Epithelial cell of proximal tubule (primary cell): Measurements from ENCODE around the gene SLAMF8. TPM values are rescaled to one million over a fixed set of nuclear protein-coding genes. Genes with fewer than 3 reads are reported as not detected.

Experiments used
- DNase-seq: peaks from one replicate; pipeline ENCODE4 v3.0.0-alpha.2; 2011; ENCODE audit warnings: low read depth
- H3K4me3 ChIP-seq: 2 replicates; pipeline ENCODE4 v1.5.1; 2011; ENCODE audit warnings: low read depth, mild to moderate bottlenecking, low read length
- total RNA-seq: library from RNA; depleted of rRNA; stranded (reverse); fragments of >200 nt; gene quantifications from 2 replicates; pipeline ENCODE4 v1.2.3, GENCODE V29; 2015
- TF ChIP-seq, protein P1 (sequence below): conservative IDR thresholded peaks from 2 replicates; pipeline ENCODE4 v1.5.1; 2012; ENCODE audit warnings: low read depth, mild to moderate bottlenecking, low read length

The SLAMF8 gene
- total RNA-seq, 1 donor from 2014 or later: not detected

DNA sequence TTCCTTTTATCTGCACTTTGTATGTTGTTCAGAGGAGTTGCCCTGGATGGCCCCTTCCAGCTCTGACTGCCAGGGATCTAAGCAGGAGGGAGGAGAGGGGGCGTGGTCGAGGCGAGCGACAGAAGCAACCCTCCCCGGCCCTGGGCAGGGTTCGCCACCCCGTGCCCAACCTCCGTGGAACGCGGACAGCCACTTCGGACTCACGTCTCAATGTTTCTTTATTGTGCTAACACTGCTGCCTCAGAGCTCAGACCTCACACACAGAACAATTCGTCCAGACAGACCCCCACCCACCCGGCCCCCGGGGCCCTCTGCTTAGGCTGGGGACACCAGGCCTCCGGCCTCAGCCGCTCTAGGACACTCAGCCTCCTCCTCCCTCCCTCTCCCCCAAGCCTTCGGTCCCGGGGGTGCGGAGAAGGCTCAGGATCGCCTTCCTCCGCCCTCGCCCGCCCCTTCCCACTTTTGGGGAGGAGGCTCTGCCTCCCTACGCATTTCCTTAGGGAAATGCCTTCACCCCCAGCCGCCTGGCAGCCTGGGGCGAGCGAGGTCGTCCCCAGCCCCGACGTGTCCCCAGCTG is 27.5 kb downstream of the SLAMF8 start:
- DNase-seq: no peak
- peak overlapping the region; percentile 71 for H3K4me3 ChIP-seq
- TF ChIP-seq, protein P1, sequence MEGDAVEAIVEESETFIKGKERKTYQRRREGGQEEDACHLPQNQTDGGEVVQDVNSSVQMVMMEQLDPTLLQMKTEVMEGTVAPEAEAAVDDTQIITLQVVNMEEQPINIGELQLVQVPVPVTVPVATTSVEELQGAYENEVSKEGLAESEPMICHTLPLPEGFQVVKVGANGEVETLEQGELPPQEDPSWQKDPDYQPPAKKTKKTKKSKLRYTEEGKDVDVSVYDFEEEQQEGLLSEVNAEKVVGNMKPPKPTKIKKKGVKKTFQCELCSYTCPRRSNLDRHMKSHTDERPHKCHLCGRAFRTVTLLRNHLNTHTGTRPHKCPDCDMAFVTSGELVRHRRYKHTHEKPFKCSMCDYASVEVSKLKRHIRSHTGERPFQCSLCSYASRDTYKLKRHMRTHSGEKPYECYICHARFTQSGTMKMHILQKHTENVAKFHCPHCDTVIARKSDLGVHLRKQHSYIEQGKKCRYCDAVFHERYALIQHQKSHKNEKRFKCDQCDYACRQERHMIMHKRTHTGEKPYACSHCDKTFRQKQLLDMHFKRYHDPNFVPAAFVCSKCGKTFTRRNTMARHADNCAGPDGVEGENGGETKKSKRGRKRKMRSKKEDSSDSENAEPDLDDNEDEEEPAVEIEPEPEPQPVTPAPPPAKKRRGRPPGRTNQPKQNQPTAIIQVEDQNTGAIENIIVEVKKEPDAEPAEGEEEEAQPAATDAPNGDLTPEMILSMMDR: no peak

DNA sequence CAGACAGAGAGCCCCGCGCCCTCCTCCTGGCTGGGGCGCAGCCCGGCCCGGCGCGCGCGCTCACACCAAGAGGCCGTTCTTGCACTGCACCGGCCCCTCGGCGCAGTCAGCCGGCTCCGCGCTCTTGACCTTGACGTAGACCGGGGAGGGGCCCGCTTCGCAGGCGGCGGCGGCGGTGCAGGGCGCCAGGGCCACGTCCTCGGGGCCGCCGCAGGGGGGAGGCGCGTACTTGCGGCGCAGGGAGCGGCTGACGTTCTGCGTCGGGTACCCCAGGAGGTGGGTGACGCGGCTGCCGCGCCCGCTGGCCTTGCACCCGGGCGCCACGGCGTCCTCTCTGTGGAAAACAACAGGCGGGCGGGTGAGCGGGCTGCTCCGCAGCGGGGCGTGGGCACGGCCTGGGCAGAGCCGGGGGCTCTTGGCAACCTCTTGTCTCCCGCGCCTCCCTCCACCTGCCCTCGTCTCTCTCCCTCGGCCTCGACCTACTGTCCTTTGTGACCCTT is 28.1 kb downstream of the SLAMF8 start:
- DNase-seq: no peak
- H3K4me3 ChIP-seq: peak overlapping the region; percentile 71
- TF ChIP-seq, protein P1: no peak

DNA sequence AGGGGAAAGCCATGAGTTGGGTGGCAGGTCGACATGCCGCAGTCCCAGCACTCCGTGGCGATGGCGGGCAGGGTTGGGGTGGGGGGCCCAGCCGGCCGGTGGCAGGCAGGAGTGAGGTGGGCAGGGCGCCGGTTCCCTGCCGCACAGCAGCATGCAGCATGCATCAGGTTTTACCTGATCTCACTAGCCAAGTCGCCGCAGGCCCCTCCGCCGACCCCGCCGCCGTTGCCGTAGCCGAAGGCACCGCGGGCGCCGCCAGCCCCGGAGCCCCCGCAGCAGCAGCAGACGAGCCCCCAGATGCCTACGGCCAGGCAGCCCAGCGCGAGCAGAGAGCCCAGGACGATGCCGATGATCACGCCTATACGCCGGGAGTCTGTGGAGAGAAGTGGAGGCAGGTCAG is 29.0 kb downstream of the SLAMF8 start:
- DNase-seq: no peak
- TF ChIP-seq, protein P1: no peak
- no peak overlapping the region for H3K4me3 ChIP-seq

DNA sequence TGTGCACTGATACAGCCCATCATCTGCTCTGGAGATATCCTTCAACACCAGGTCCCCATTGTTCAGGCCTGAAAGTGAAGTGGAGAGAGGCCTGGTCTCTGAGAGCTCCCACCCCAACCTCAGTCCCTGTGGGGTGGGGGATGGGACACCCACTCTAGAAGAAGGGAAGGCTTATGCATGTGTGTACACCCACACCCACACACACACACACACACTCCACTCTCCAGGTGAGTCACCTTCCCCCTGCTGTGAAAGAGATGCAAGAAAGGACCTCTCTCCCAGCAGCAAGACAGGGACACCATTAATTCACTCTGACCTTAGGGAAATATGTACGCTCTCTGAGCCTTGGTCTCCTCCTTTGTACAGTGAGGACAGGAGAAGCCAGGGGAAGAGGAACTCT is 29.9 kb downstream of the SLAMF8 start:
- H3K4me3 ChIP-seq: no peak overlapping the region
- TF ChIP-seq, protein P1: no peak
- no peak for DNase-seq

DNA sequence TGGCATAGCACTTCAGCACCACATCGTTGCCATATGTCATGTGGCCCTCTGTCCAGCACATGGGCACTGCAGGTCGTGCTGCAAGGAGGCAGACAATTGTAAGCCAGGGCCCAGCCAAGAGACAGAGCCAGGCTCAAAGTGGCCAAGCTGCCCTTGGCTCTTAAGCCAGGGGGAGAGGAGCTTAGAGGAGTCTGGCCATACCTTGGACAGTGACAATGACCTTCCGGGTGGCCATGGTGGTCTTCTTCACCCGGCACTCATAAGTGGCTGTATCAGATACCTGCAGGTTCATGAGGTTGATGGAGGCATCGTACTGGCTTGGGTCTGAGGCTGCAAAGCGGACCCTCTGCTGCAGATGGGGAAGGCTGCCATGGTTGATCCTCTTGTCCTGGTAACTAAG is 31.2 kb downstream of the SLAMF8 start:
- no peak for DNase-seq
- TF ChIP-seq, protein P1: no peak
- H3K4me3 ChIP-seq: no peak overlapping the region

DNA sequence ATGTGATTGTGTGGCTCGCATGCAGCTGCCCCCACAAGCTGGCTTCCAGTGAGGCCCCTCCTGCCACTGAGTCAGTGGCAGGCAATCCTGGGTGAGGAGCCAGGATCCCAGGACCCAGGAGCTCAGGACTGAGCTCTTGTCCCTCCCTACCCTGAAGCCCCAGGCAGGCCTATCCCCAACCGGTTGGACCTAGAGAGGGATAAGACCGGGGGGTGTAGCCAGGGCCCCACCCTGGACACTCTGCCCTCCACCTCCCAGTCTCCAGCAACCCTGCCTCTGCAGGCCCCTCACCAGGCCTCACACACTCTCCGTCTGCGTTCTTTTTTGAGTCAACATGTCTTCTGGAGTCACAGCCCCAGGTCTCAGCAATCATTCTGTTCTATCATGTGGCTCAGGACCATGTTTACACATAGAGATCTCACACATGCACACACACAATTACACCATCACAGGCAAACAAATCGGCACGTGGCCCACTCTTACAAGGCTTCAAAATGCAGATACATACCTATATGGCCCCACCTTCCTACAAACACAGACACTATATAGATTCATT is 33.2 kb downstream of the SLAMF8 start:
- TF ChIP-seq, protein P1: no peak
- DNase-seq: no peak
- H3K4me3 ChIP-seq: no peak overlapping the region

DNA sequence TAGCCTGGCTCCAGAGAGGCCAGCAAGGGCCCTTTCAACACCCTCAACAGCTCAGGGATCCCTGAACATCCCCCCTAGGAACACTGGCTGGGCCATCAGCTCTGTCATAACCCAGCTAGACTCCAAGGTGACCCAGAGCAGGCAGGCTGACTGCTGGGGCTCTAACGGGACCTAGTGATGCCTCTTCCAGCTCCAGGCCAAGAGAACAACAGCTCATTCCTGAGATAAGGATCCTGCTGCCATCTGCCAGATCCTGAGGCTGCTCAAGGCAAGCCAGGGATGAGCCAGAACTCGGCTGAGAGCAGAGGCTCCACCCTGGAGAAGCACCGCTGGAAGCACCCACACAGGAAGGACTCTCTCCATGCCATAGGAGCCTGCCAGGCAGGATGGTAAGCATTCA is 33.8 kb downstream of the SLAMF8 start:
- DNase-seq: no peak
- TF ChIP-seq, protein P1: no peak

More for the DNA sequence above, 33.8 kb downstream of the SLAMF8 start:
- H3K4me3 ChIP-seq: no peak overlapping the region
